Measurements from ENCODE around the gene GATM.
A peak's percentile ranks its signal among the peaks of the same experiment; 100 is the strongest.
"Not testable (repeated sequence)": the region's sequence is repeated elsewhere in the genome, so short reads cannot be mapped to it uniquely, and the experiment has no call there.

Gene GATM

GRCh38 chr15:45349623-45350022, 28.7 kb downstream of the GATM start:
- no peak for DNase-seq

- no peak for DNase-seq
These were observed 30.4 kb downstream of the GATM start for GRCh38 chr15:45347989-45348388.

- DNase-seq, result no peak
These were observed 31.3 kb downstream of the GATM start for GRCh38 chr15:45347033-45347432.

- no peak for DNase-seq
These were observed 32.0 kb downstream of the GATM start for GRCh38 chr15:45346381-45346780.

GRCh38 chr15:45343258-45343860, 35.0 kb downstream of the GATM start:
- no peak for DNase-seq

- DNase-seq, result no peak
These were observed 36.6 kb downstream of the GATM start for GRCh38 chr15:45341790-45342189.

- DNase-seq, result no peak
These were observed 37.9 kb downstream of the GATM start for GRCh38 chr15:45340429-45340828.

- no peak for DNase-seq
These were observed 39.9 kb downstream of the GATM start for GRCh38 chr15:45338417-45338816.

- no peak for DNase-seq
These were observed 41.1 kb downstream of the GATM start for GRCh38 chr15:45337224-45337623.

GRCh38 chr15:45333550-45333949, 44.8 kb downstream of the GATM start:
- DNase-seq, result peak; percentile 60

- DNase-seq, result no peak
These were observed 45.6 kb downstream of the GATM start for GRCh38 chr15:45332694-45333093.

- DNase-seq, result peak; percentile 25
These were observed 46.4 kb downstream of the GATM start for GRCh38 chr15:45331972-45332371.

- no peak for DNase-seq
These were observed 49.7 kb downstream of the GATM start for GRCh38 chr15:45328663-45329062.

- no peak for DNase-seq
These were observed 51.6 kb downstream of the GATM start for GRCh38 chr15:45326741-45327140.

- no peak for DNase-seq
These were observed 52.1 kb downstream of the GATM start for GRCh38 chr15:45326280-45326679.

- no peak for DNase-seq
These were observed 57.7 kb downstream of the GATM start for GRCh38 chr15:45320581-45321205.

- DNase-seq, result no peak
These were observed 58.7 kb downstream of the GATM start for GRCh38 chr15:45319472-45320214.

GRCh38 chr15:45314960-45315359, 63.4 kb downstream of the GATM start:
- peak; percentile 16 for DNase-seq

GRCh38 chr15:45314117-45314516, 64.2 kb downstream of the GATM start:
- not testable (repeated sequence) for DNase-seq
